Tibial nerve (tissue), 4 donors: ENCODE results near the gene PRKCB. TPM values are rescaled to one million over a fixed set of nuclear protein-coding genes. Genes with fewer than 3 reads are reported as not detected.

ENCODE experiments used
- DNase-seq, 2 donors: peaks; one replicate each; pipeline ENCODE4 v3.0.0-alpha.2; 2019; ENCODE audit warnings: low spot score in 2 of 2
- H3K27ac ChIP-seq, 4 donors: fragments of 200-600 bp; sonication (generic) in 3 of 4; one replicate each; pipeline ENCODE4 v1.5.1; 2017 to 2019; ENCODE audit warnings: mild to moderate bottlenecking in 1 of 4
- H3K27me3 ChIP-seq, 2 donors: fragments of 200-600 bp; sonication (generic) in 1 of 2; one replicate each; pipeline versions ENCODE4 v1.5.1 to v1.6.0; 2017 to 2019
- H3K36me3 ChIP-seq, 3 donors: fragments of 200-600 bp; sonication (generic); one replicate each; pipeline ENCODE4 v1.5.1; 2018 to 2019
- H3K4me1 ChIP-seq, 4 donors: fragments of 200-600 bp; sonication (generic) in 3 of 4; one replicate each; pipeline ENCODE4 v1.5.1; 2017 to 2019
- H3K4me3 ChIP-seq, 4 donors: fragments of 200-600 bp; sonication (generic) in 3 of 4; one replicate each; pipeline ENCODE4 v1.5.1; 2017 to 2019; ENCODE audit warnings: mild to moderate bottlenecking in 1 of 4, moderate library complexity in 1 of 4
- H3K9me3 ChIP-seq, 4 donors: fragments of 200-600 bp; sonication (generic) in 3 of 4; one replicate each; pipeline ENCODE4 v1.5.1; 2017 to 2019
- CTCF ChIP-seq, 5 experiments: fragments of 200-600 bp in 3 of 5; fragments of 450-650 bp in 2 of 5; sonication (generic) in 3 of 5; IDR thresholded peaks; one replicate each; pipeline ENCODE4 v1.5.1; 2016 to 2019; ENCODE audit warnings: antibody characterized with exemption in 5 of 5, mild to moderate bottlenecking in 3 of 5, moderate library complexity in 2 of 5
- EP300 ChIP-seq, 2 donors: sonication (generic); formaldehyde crosslinking; IDR thresholded peaks; one replicate each; pipeline ENCODE4 v1.6.1; 2017; ENCODE audit warnings: antibody characterized with exemption in 2 of 2, mild to moderate bottlenecking in 1 of 2
- POLR2A ChIP-seq, 2 donors: fragments of 450-650 bp; IDR thresholded peaks; one replicate each; pipeline ENCODE4 v1.6.1; 2017; ENCODE audit warnings: antibody characterized with exemption in 2 of 2, mild to moderate bottlenecking in 2 of 2, moderate library complexity in 2 of 2
- WGBS, 2 donors: methylation state at CpG; one replicate each; pipeline ENCODE4 v1.1.5; 2018; 5-methylcytosine and 5-hydroxymethylcytosine counted together
- small RNA-seq: library from RNA; depleted of rRNA; stranded (forward); fragments of <200 nt; gene quantifications from one replicate; pipeline ENCODE3, GENCODE V24; 2016
- total RNA-seq, 4 donors: library from RNA; depleted of rRNA; stranded (reverse); fragments of >200 nt; gene quantifications; one replicate each; pipeline ENCODE4 v1.1.0, GENCODE V29; 2016

Gene PRKCB
- total RNA-seq, 4 donors from 2014 or later, result 2.7 to 6.9 (median 4.3) TPM

DNA sequence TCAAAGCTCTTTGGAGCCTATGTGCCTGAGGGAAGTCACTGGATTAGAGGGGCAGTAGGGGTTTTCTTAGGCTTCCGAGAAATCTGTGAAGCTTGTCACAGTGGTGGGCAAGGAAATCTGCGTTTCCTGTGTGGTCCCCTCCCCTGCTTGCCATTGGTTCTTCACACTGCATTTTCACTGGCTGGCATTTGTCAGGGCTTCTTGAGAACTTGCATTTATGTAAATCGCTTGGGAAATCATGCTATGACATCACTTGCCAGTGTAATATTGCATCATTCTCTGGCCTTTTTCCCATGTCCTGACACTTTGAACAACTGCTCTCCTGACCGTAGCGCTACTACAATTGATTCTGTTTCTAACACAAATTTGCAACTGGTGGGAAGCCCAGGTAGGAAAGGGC is 422.2 kb downstream of the PRKCB start:
- H3K27me3 ChIP-seq, result peaks cover 0 to 50% of the 10 kb centered on the region in 2 donors
- H3K36me3 ChIP-seq, result no peaks in the 10 kb centered on the region
- H3K9me3 ChIP-seq, result no peaks in the 10 kb centered on the region
- H3K27ac ChIP-seq, result no peak overlapping the region
- 57 to 59% methylated on average over 5 of the region's 5 CpGs for WGBS, 2 donors
- TF ChIP-seq CTCF (IDR thresholded peaks at IDR 0.05) (no peak), POLR2A (IDR thresholded peaks at IDR 0.05) (no peak), EP300 (IDR thresholded peaks at IDR 0.05) (no peak)
- H3K4me1 ChIP-seq, result no peaks in the 10 kb centered on the region
- H3K4me3 ChIP-seq, result no peak overlapping the region
- no peak for DNase-seq

- Histone ChIP-seq H3K4me3 (no peak overlapping the region), H3K36me3 (no peaks in the 10 kb centered on the region), H3K27ac (no peak overlapping the region), H3K4me1 (no peaks in the 10 kb centered on the region), H3K27me3 (peaks cover 0 to 45% of the 10 kb centered on the region in 2 donors), H3K9me3 (no peaks in the 10 kb centered on the region)
- TF ChIP-seq EP300 (IDR thresholded peaks at IDR 0.05), result no peak
- TF ChIP-seq CTCF (IDR thresholded peaks at IDR 0.05), result no peak
- TF ChIP-seq POLR2A (IDR thresholded peaks at IDR 0.05), result no peak
- no peak for DNase-seq
- 71 to 75% methylated on average over 1 of the region's 1 CpG for WGBS, 2 donors
Measured at GRCh38 chr16:24258791-24259190, 423.0 kb downstream of the PRKCB start.

- Histone ChIP-seq H3K27me3 (peaks cover 0 to 14% of the 10 kb centered on the region in 2 donors), H3K27ac (no peak overlapping the region)
- TF ChIP-seq CTCF (IDR thresholded peaks at IDR 0.05) (no peak), EP300 (IDR thresholded peaks at IDR 0.05) (no peak), POLR2A (IDR thresholded peaks at IDR 0.05) (no peak)
Measured at GRCh38 chr16:24262816-24263215, 427.0 kb downstream of the PRKCB start.

More at GRCh38 chr16:24262816-24263215, 427.0 kb downstream of the PRKCB start:
- Histone ChIP-seq H3K4me1 (no peaks in the 10 kb centered on the region), H3K9me3 (peaks cover 0 to 4% (median 0%) of the 10 kb centered on the region in 4 donors), H3K36me3 (no peaks in the 10 kb centered on the region), H3K4me3 (no peak overlapping the region)
- DNase-seq, result no peak

Small RNAs within 50 kb of the gene (small RNA-seq; reads per million reads assigned to genes)
- not detected for gene MIR1273H

Other genes with a start within 250 kb of the PRKCB start
- gene NDUFAB1, start 239.7 kb upstream of the PRKCB start, total RNA-seq, result 10 to 100 TPM; 43.7 to 87.8 (median 67.1) TPM
- 10 to 100 TPM in 3 of 4 donors, 1 to 10 TPM in 1; 9.6 to 19.0 (median 10.7) TPM for gene PALB2, start 194.7 kb upstream of the PRKCB start, total RNA-seq
- 10 to 100 TPM; 23.1 to 28.8 (median 27.3) TPM for gene DCTN5, start 194.5 kb upstream of the PRKCB start, total RNA-seq
- 1 to 10 TPM in 3 of 4 donors, under 1 TPM in 1; 0.59 to 9.6 (median 2.1) TPM for gene PLK1, start 157.1 kb upstream of the PRKCB start, total RNA-seq
- not detected for gene ERN2, start 122.8 kb upstream of the PRKCB start, total RNA-seq
- 10 to 100 TPM in 2 of 4 donors, 1 to 10 TPM in 2; 1.8 to 15.5 (median 7.5) TPM for gene CHP2, start 81.0 kb upstream of the PRKCB start, total RNA-seq